KMS-11 (cell line): ENCODE data around the gene C1orf185.

Source experiments
- H2AFZ ChIP-seq: fragments of 200-600 bp; sonication (generic); 2 replicates; pipeline ENCODE4 v1.6.1; 2016; ENCODE audit warnings: antibody characterized with exemption, mixed run types, low read depth
- H3K27ac ChIP-seq: fragments of 200-600 bp; sonication (generic); 2 replicates; pipeline ENCODE4 v1.6.1; 2016; ENCODE audit warnings: mild to moderate bottlenecking, mixed run types
- H3K27me3 ChIP-seq: fragments of 200-600 bp; sonication (generic); 2 replicates; pipeline ENCODE4 v1.6.1; 2017; ENCODE audit warnings: mild to moderate bottlenecking, low read depth, mixed run types, moderate library complexity; ENCODE audit not compliant: insufficient read depth
- H3K36me3 ChIP-seq: fragments of 200-600 bp; sonication (generic); 2 replicates; pipeline ENCODE4 v1.6.1; 2017; ENCODE audit warnings: mild to moderate bottlenecking, mixed run types; ENCODE audit not compliant: insufficient read depth
- H3K4me1 ChIP-seq: fragments of 200-600 bp; sonication (generic); 2 replicates; pipeline ENCODE4 v1.6.1; 2016; ENCODE audit warnings: mild to moderate bottlenecking, low read depth, mixed run types; ENCODE audit not compliant: poor library complexity, severe bottlenecking
- H3K4me2 ChIP-seq: fragments of 200-600 bp; sonication (generic); 2 replicates; pipeline ENCODE4 v1.7.0; 2016; ENCODE audit warnings: mild to moderate bottlenecking, mixed run types
- H3K4me3 ChIP-seq: fragments of 200-600 bp; sonication (generic); IDR thresholded peaks from 2 replicates; pipeline ENCODE4 v1.6.1; 2017; ENCODE audit warnings: low read depth, low read length, mixed read lengths; ENCODE audit not compliant: insufficient read depth
- H3K79me2 ChIP-seq: fragments of 200-600 bp; sonication (generic); 2 replicates; pipeline ENCODE4 v1.6.1; 2016; ENCODE audit warnings: low read depth, mixed run types; ENCODE audit not compliant: insufficient read depth
- H3K9ac ChIP-seq: fragments of 200-600 bp; sonication (generic); 2 replicates; pipeline ENCODE4 v1.6.1; 2016; ENCODE audit warnings: mild to moderate bottlenecking, mixed run types
- H4K20me1 ChIP-seq: fragments of 200-600 bp; sonication (generic); 2 replicates; pipeline ENCODE4 v1.6.1; 2016; ENCODE audit warnings: mild to moderate bottlenecking, mixed run types; ENCODE audit not compliant: insufficient read depth
- TF ChIP-seq, protein P1 (sequence below): fragments of 200-600 bp; sonication (generic); conservative IDR thresholded peaks from 2 replicates; pipeline ENCODE4 v1.6.1; 2017; ENCODE audit warnings: low read depth, mild to moderate bottlenecking, antibody characterized with exemption, low read length, moderate library complexity, mixed read lengths

Gene C1orf185

DNA sequence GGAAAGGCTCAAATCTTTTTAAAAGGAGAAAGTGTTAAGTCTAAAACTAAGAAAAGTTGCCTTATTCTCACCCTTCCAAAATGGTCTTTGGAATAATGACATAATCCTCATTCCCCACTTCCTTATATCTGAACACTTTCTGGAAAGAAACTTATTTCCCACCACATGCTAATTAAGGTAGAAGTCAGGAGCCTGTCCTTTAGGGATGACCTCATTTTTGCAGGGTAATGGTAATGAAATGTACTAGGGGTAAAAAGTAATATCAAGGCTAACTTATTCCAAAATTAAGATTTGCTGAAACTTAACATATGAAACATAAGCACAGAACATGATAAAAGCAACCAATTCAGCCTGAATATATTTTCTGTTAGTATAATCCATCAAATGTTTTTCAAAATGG, 29.4 kb upstream of the C1orf185 start:
- Histone ChIP-seq H3K36me3 (no peaks in the 10 kb centered on the region), H3K79me2 (no peaks in the 10 kb centered on the region), H3K4me2 (no peak overlapping the region), H3K4me1 (no peaks in the 10 kb centered on the region), H3K27me3 (no peaks in the 10 kb centered on the region), H3K4me3 (no peak overlapping the region), H4K20me1 (no peaks in the 10 kb centered on the region), H3K9ac (no peak overlapping the region), H3K27ac (no peak overlapping the region), H2AFZ (no peak overlapping the region)
- TF ChIP-seq, protein P1, sequence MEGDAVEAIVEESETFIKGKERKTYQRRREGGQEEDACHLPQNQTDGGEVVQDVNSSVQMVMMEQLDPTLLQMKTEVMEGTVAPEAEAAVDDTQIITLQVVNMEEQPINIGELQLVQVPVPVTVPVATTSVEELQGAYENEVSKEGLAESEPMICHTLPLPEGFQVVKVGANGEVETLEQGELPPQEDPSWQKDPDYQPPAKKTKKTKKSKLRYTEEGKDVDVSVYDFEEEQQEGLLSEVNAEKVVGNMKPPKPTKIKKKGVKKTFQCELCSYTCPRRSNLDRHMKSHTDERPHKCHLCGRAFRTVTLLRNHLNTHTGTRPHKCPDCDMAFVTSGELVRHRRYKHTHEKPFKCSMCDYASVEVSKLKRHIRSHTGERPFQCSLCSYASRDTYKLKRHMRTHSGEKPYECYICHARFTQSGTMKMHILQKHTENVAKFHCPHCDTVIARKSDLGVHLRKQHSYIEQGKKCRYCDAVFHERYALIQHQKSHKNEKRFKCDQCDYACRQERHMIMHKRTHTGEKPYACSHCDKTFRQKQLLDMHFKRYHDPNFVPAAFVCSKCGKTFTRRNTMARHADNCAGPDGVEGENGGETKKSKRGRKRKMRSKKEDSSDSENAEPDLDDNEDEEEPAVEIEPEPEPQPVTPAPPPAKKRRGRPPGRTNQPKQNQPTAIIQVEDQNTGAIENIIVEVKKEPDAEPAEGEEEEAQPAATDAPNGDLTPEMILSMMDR: no peak

DNA sequence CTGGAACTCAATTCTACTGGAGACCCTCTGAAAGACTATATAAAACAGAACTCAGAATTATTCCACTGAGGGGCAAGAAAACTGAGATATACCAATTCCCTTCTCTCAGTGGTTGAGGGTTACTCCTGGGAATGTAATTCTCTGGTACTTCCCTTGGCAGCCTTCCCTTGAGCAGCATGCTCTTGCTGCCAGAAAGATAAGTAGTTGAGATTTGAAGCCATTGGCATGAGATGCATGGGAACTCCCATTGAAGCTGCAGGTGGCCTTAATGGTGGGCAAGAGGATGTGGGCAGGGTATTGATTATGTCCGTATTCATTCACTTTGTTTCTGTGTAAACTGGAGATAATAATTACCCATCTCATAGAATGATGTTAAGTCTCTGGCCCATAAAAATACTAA, 28.6 kb upstream of the C1orf185 start:
- Histone ChIP-seq H3K9ac (no peak overlapping the region), H3K4me2 (no peak overlapping the region), H4K20me1 (no peaks in the 10 kb centered on the region), H2AFZ (no peak overlapping the region), H3K4me3 (no peak overlapping the region), H3K27me3 (no peaks in the 10 kb centered on the region), H3K4me1 (no peaks in the 10 kb centered on the region), H3K27ac (no peak overlapping the region), H3K79me2 (no peaks in the 10 kb centered on the region), H3K36me3 (no peaks in the 10 kb centered on the region)
- TF ChIP-seq, protein P1: no peak

DNA sequence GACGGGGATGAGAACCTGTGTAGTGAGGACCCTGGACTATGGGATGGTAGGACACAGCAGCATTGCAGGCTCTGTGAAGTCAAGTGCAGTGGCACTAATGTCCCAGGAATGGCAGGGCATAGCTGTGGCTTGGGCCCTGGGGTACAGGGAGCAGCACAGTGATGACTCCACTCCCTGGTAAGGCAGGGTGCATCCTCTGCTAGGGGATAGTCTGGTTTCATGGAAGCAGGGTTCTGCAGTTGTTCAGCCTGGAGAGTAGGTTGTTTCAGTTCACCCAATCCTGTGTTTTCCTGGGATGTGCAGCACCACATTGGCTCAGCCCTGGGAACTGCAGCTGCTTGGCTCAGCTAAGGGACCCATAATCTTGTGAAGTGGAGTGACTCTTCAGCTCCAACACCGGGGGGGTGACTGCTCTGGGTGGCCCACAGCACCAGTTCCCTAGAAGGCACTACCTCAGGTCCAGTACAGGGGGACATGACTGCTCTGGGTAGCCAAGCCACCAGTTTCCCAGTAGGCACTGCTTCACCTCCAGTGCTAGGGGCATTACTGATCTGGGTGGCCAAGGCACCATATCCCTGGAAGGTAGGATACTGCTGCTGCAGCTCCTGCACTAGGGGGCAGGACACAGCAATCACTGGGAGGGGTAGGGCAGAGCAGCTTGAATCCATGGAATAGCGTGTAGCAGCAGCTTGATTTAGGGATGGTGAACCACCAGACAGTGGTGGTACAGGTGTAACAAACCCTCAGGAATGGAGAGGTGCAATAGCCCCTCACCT, 15.3 kb upstream of the C1orf185 start:
- no peaks in the 10 kb centered on the region for H3K27me3 ChIP-seq
- no peak overlapping the region for H3K4me2 ChIP-seq
- H2AFZ ChIP-seq: no peak overlapping the region

DNA sequence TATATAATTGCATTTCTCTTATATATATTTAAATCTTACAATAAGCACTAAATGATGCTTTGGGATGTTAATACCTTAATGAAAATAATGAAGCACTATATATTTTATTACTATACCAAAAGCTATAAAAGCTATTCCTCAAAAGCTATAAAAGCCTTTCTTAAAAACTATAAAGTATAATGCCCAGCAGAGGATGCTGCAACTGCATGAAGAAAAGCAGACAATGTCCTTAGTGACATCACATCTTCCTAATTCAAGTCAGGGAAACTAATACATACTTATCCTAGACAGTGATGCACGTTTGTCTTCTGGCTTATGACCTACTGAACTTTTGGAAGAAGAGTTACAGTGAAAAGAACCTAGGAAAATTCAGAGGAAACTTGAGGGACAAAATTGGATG, 13.6 kb upstream of the C1orf185 start:
- H3K79me2 ChIP-seq: no peaks in the 10 kb centered on the region
- no peak overlapping the region for H2AFZ ChIP-seq
- TF ChIP-seq, protein P1: no peak
- H3K27me3 ChIP-seq: no peaks in the 10 kb centered on the region
- no peaks in the 10 kb centered on the region for H4K20me1 ChIP-seq
- peaks cover 12% of the 10 kb centered on the region for H3K4me1 ChIP-seq
- no peak overlapping the region for H3K9ac ChIP-seq
- H3K4me3 ChIP-seq: no peak overlapping the region
- H3K36me3 ChIP-seq: no peaks in the 10 kb centered on the region
- H3K4me2 ChIP-seq: no peak overlapping the region
- no peak overlapping the region for H3K27ac ChIP-seq

More for the DNA sequence above, 15.3 kb upstream of the C1orf185 start:
- Histone ChIP-seq H3K79me2 (no peaks in the 10 kb centered on the region), H3K4me1 (no peaks in the 10 kb centered on the region), H3K4me3 (no peak overlapping the region), H3K36me3 (no peaks in the 10 kb centered on the region), H3K27ac (no peak overlapping the region), H4K20me1 (no peaks in the 10 kb centered on the region), H3K9ac (no peak overlapping the region)
- TF ChIP-seq, protein P1: no peak
